Upper lobe of left lung (tissue), 4 donors: ENCODE results near the gene ELK1.

Source experiments
- CTCF ChIP-seq, 6 experiments: fragments of 450-650 bp in 4 of 6; fragments of 200-600 bp in 2 of 6; sonication (generic) in 2 of 6; IDR thresholded peaks; one replicate each; pipeline ENCODE4 v1.5.1; 2016 to 2019; ENCODE audit warnings: antibody characterized with exemption in 6 of 6
- EP300 ChIP-seq, 4 donors: sonication (generic); formaldehyde crosslinking; IDR thresholded peaks; one replicate each; pipeline ENCODE4 v1.5.1; 2017; ENCODE audit warnings: antibody characterized with exemption in 4 of 4, control low read depth in 2 of 4
- POLR2A ChIP-seq, 4 donors: fragments of 450-650 bp; IDR thresholded peaks; one replicate each; pipeline ENCODE4 v1.5.1; 2016 to 2017; ENCODE audit warnings: antibody characterized with exemption in 4 of 4, mild to moderate bottlenecking in 2 of 4
- POLR2AphosphoS5 ChIP-seq, 2 donors: sonication (generic); formaldehyde crosslinking; IDR thresholded peaks; one replicate each; pipeline ENCODE4 v1.5.1; 2017; ENCODE audit warnings: antibody characterized with exemption in 2 of 2

GRCh38 chrX:47614618-47615017, 35.7 kb downstream of the ELK1 start:
- TF ChIP-seq CTCF (IDR thresholded peaks at IDR 0.05): no peak
- TF ChIP-seq POLR2A (IDR thresholded peaks at IDR 0.05): no peak
- TF ChIP-seq POLR2AphosphoS5 (IDR thresholded peaks at IDR 0.05): no peak
- TF ChIP-seq EP300 (IDR thresholded peaks at IDR 0.05): no peak
